Colon (tissue), 2 donors: ENCODE measurements around the gene EML4.
"Not testable (repeated sequence)": the region's sequence is repeated elsewhere in the genome, so short reads cannot be mapped to it uniquely, and the experiment has no call there.

Experiments used
- FAIRE-seq: peaks from 2 replicates; lab custom pipeline; 2012; peaks lifted over from hg19 to GRCh38; lab: Jason Lieb, UNC
- donor health status: control.
- donor health status: control.

EML4 gene

DNA sequence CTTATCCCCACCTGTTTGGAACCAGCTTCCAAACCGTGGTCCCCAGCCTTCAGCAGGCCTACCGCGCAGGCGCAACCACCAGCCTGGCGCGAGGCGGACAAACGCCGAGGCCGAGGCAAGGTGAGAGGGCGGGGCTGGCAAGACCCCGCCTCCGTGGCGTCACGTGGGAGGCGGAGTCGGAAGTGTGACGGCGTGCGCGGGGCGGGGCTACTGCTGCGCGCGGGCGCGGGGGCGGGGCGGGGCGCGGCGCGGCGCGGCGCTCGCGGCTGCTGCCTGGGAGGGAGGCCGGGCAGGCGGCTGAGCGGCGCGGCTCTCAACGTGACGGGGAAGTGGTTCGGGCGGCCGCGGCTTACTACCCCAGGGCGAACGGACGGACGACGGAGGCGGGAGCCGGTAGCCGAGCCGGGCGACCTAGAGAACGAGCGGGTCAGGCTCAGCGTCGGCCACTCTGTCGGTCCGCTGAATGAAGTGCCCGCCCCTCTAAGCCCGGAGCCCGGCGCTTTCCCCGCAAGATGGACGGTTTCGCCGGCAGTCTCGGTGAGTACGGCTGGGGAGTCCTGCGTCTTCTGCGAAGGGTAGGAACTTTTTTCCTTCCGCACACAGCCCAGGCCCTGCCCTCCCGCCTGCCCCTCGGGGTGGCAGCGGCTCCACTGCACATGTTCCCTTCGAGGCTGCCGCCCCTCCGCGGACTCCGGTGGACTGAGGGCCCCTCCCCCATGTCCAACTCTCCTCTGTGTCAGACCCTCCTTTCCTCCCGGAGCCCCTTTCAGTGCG lies at the start of gene EML4:
EML4 (plus strand) TSS at position 254 of the 774 bp plus-strand sequence; CDS start at position 513, 259 bp downstream.
- no peak for FAIRE-seq

DNA sequence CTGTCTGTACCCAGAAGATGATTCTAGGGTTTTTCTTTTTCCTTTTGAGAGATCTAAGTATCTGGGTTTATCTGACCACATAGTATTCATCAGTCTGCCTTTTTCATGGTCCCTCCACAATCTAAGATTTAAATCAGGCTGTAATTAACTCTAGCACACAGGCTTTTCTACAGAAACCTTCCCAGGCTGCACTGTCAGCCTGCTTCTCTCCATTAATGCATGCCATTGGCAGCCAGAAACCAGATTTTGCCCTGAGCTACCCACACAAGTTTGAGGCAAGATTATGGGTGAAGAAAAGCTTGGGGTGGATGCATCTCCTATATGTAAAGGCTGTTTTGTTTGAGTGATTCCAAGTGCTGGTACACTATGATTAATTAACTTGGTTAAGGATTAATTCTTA lies 45.7 kb upstream of the EML4 start:
- no peak for FAIRE-seq

DNA sequence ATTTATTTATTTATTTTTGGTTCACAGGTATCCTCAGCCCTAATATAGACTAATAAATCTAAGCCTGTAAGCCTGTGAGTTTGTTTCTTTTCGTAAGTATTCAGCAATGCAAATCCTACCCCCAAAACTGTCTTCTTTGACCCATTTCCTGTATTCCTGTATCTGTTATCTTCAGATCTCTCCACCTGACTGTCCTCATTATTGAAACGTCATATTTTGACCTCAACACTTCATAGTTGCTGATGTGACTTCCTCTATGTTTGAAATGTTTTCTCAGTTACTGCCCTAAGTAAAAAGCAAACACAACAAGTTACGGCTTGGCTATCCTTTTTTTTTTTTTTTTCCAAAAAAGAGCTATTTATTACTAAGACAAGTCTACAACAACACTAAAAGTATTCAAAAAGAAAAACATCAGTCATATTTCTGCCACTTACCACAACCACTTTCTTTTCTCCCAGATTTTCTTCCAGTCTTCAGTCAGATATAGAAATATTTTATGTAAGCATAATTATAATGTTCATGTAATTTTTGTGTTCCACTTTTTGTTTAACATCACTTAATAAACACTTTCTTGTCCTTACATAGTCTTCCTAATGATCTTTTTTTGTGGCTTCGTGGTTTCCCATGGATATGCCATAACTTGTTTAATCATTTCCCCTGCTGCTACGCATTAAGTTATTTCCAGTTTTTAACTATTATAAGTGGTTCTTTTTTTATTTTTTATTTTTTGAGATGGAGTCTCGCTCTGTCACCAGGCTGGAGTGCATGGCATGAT lies 45.0 kb upstream of the EML4 start:
- FAIRE-seq, result no peak

DNA sequence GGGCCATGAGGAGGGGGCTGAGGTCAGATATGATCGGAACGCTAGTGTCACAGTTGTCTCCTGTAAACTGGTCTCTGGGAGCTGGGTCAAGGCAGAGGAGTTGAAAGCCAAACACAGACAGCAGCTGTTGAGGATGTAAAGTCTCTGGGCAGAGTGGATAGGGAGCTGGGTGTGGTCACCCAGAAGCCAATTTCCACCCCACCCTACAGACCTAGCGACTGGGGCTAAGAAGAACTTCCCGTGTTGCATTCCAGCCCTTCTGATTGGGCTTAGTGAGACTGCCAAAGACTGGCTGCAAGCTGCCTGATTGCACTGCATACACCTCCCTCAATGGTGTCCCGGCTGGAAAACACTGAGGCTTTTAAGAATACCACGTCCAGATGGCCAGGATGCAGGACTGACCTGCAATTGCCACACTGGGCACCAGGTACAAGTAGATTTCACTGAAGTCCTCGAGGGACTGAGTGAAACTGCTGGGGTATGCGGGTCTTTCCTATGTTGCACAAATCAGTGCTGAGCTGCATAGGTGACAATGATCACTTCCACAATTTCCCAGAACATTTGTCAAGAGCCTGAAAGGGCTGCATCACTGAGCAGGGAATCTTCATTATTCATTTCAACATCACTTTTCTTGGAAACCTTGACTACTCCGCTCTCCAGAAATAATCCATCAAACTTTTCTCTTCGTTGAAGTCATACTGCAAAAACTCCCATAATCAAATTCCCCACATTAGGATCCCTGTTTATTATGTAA lies 43.1 kb upstream of the EML4 start:
- FAIRE-seq, result no peak

GRCh38 chr2:42126873-42127272 lies 42.3 kb upstream of the EML4 start:
- FAIRE-seq, result not testable (repeated sequence)

DNA sequence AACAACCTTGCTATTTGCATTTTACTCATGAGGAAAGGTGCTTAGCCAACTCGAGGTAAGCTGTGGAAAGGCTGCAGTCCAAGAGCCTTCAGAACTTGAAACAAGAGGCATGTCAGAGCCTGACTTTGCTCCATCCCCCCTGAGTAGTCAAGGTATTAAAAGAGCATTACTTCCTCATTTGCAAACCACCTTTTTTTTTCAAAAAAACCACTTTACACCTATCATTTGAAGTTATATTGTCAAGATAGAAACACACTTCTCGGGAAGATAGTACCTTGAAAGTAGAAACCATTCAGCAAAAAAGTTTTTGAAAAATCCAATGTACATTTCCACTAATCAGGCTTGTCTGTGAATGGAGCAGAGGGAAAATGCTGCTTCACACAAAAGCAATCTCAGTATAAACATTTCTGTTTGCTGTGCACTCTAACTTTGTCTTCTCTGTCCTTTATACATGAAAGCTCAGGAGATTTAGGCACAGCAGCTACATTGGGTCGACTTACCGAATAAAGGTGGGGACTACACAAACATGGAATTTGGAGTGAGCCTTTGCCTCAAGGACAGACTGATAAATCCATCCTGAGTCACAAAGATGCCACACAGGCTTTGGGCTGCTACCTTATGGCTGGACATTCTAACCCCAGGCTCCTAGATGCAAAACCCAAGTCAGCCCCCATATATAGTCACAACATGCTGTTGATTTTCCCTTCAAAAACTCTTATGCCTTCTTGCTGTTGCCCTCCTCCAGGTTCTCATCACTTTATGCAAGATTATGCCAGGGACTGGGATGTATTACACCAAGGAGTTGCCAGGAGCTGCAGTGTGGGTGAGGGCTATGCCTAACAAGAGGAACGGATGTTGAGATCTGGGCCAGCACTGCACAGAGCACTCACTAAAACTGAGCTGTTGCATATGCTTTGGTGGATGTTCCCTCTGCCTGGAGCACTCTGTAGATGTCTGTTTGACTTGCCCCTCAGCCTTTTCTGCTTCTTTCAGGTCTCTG lies 41.4 kb upstream of the EML4 start:
- FAIRE-seq, result no peak

GRCh38 chr2:42128721-42129486 lies 40.2 kb upstream of the EML4 start:
- FAIRE-seq, result no peak

DNA sequence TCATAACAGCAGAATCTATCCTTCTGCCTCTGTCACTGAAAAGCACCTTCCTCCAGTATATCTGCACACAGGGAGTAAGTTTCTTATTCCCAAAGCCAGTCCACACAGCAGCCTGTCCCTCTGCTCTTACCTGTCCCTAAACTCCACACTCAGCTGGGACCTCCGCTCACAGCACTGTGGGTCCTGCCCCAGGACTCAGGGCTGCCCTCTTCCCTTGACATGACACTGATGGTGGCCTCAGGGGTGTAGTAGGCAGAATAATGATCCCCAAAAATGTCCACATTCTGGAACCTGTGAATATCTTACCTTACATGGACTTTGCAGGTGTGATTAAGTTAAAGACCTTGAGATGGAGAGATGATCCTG lies 39.7 kb upstream of the EML4 start:
- FAIRE-seq, result no peak

DNA sequence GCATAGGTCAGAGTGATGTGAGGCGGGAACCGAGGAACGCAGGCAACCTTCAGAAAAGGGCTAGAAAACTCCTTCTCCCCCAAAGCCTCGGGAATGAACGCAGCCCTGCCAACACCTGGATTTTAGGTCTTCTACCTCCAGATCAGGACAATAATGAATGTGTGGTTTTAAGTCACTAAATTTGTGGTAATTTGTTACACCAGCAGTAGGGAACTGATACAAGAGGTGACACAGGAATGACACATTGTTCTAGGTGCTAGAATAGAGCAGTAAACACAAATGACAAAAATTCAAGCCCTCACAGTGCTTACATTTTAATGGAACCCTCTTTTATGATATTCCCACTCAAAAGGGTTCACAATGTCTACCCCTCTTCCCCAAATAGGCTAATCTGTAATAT lies 39.2 kb upstream of the EML4 start:
- no peak for FAIRE-seq

- FAIRE-seq, result not testable (repeated sequence)
Measured at GRCh38 chr2:42130858-42131257, 38.3 kb upstream of the EML4 start.

DNA sequence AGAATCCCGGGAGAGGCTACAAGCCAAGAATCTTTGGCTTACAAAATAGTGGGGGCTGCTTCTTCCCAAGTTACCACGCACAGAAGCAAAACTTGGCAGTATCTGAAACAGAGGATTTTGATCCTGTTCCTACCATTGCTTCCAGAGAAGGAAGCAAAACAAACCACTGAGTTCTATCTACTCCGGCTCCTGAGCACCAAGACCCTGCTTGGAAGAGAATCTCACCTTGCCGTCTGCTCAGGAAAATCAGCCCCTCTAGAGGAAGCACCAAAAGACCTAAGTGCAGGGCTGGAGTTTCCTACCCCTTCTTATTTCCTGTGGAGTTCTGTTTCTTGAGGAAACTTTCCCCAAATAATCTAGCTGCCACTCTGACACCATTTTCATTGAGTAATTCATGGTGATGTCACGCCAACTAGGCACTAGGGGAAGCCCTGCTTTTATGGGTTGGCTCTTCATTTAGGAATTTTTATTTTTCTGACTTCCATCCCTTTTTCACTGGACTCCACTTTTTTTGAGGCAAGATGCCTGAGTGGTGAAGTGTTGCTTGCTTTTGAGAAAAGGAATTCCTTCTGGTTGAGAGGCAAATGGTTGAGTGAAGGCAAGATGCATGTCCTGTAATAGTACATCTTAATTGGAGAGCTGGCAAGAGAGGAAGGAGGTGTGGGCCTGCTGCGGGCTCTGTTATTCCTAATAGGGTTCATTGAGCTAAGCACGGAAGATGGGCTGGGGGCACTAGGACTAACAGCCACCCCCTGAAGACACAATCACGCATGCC lies 36.8 kb upstream of the EML4 start:
- no peak for FAIRE-seq

- no peak for FAIRE-seq
Measured at GRCh38 chr2:42132966-42133641, 36.0 kb upstream of the EML4 start.

DNA sequence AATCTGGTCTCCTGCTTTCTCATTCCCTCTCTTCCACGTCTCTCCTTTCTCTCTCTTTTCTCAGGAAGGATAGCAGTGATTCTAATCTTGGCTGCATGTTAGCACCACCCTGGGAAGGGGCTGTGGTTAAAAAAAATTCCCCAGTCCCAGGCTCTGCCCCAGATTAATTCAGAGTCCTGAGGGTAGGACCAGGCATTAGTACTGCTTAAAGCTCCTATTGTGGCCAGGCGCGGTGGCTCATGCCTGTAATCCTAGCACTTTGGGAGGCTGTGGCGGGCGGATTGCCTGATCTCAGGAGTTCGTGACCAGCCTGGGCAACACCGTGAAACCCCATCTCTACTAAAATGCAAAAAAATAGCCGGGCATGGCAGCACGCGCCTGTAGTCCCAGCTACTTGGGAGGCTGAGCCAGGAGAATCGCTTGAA lies 35.4 kb upstream of the EML4 start:
- FAIRE-seq, result no peak

GRCh38 chr2:42134401-42134932 lies 34.7 kb upstream of the EML4 start:
- FAIRE-seq, result not testable (repeated sequence)

- FAIRE-seq, result no peak
Measured at GRCh38 chr2:42135381-42136312, 33.5 kb upstream of the EML4 start.

GRCh38 chr2:42136782-42137124 lies 32.4 kb upstream of the EML4 start:
- no peak for FAIRE-seq

GRCh38 chr2:42137125-42137841 lies 31.9 kb upstream of the EML4 start:
- FAIRE-seq, result no peak
